Measurements from ENCODE around the gene ZMYND19.

ZMYND19 gene

GRCh38 chr9:137611623-137612609 is 21.6 kb upstream of the ZMYND19 start (continued):
- TF ChIP-seq ZNF2 (tag by site-specific recombination; IDR thresholded peaks at IDR 0.05) = peak; percentile 17; the same call in 1 of the 2 replicates
- TF ChIP-seq ZNF335 (tag by site-specific recombination; conservative IDR thresholded peaks at IDR 0.05) = peak; percentile 58
- TF ChIP-seq ZNF692 (tag by site-specific recombination; IDR thresholded peaks at IDR 0.05) = peak; percentile 85
- no peak for TF ChIP-seq ZNF391 (tag by site-specific recombination; IDR thresholded peaks at IDR 0.05; ENCODE audit: borderline replicate concordance, low read depth)
- TF ChIP-seq ZNF473 (tag by site-specific recombination; IDR thresholded peaks at IDR 0.05) = no peak
- no peak for TF ChIP-seq ZNF514 (tag by site-specific recombination; IDR thresholded peaks at IDR 0.05)
- no peak for TF ChIP-seq OVOL3 (tag by site-specific recombination; IDR thresholded peaks at IDR 0.05)
- peak; percentile 65 for TF ChIP-seq PATZ1 (tag by site-specific recombination; IDR thresholded peaks at IDR 0.05)
- peak; percentile 83 for TF ChIP-seq ZBTB17 (tag by site-specific recombination; IDR thresholded peaks at IDR 0.05)
- no peak for TF ChIP-seq KLF9 (tag by site-specific recombination; IDR thresholded peaks at IDR 0.05; ENCODE audit: low read depth)
- peak; percentile 86 for TF ChIP-seq KLF1 (tag by site-specific recombination; IDR thresholded peaks at IDR 0.05)
- TF ChIP-seq ZNF10 (tag by site-specific recombination; IDR thresholded peaks at IDR 0.05) = peak; percentile 90

GRCh38 chr9:137610944-137611343 is 20.6 kb upstream of the ZMYND19 start:
- Histone ChIP-seq H3K36me3 (ENCODE audit: control insufficient read depth in 2 of 2, insufficient read depth in 1 of 2, low read length in 2 of 2) (peaks cover 0 to 29% of the 10 kb centered on the region in 2 experiments; a peak in 1 of 3 replicates), H3K9me3 (ENCODE audit: control insufficient read depth, insufficient read depth, low read depth, low read length) (no peaks in the 10 kb centered on the region), H3K27ac (ENCODE audit: extremely low read depth, low read depth, low read length) (no peak overlapping the region), H3K4me1 (ENCODE audit: control insufficient read depth, insufficient read depth, low read length) (peaks cover 6% of the 10 kb centered on the region; the same call in 1 of the 2 replicates), H3K4me3 (ENCODE audit: low read depth, low read length) (no peak overlapping the region)
- POLR2A ChIA-PET = interaction anchor here (0.6 to 1.9 kb wide), 5 partner anchors 8 to 59 kb away, joined by 3 to 11 read pairs (median 3); partner anchors contain the start of genes EHMT1 and ZMYND19
- peak; percentile 87 for TF ChIP-seq ZNF600 (tag by site-specific recombination; IDR thresholded peaks at IDR 0.05)
- TF ChIP-seq REST (tag by site-specific recombination; IDR thresholded peaks at IDR 0.05) = no peak
- TF ChIP-seq GLIS1 (tag by site-specific recombination; IDR thresholded peaks at IDR 0.05) = peak; percentile 61
- peak; percentile 79 for TF ChIP-seq KLF9 (tag by site-specific recombination; IDR thresholded peaks at IDR 0.05; ENCODE audit: low read depth)
- TF ChIP-seq ZNF449 (tag by site-specific recombination; IDR thresholded peaks at IDR 0.05) = peak; percentile 55; the same call in 1 of the 2 replicates
- CTCF ChIA-PET = interaction anchor here (0.6 to 1.4 kb wide), 2 partner anchors 20 to 32 kb away, joined by 3 to 9 read pairs; partner anchors contain the start of gene DPH7

Data from HEK293 (cell line).